ENCODE results near the gene VPS51.

- TF ChIP-seq EP300 (IDR thresholded peaks at IDR 0.05) (no peak), POLR2AphosphoS5 (IDR thresholded peaks at IDR 0.05) (no peak), CTCF (IDR thresholded peaks at IDR 0.05) (no peak)
These were observed 587 bp upstream of the VPS51 start for GRCh38 chr11:65095427-65095826.
